GM12878 (cell line): ENCODE measurements around the gene CADPS. TPM values are rescaled to one million over a fixed set of nuclear protein-coding genes. Genes with fewer than 3 reads are reported as not detected.

Experiments used
- BHLHE40 ChIP-seq, 2 experiments: fragments of 450-650 bp in 1 of 2; IDR thresholded peaks; 2 replicates each; pipeline ENCODE4 v1.6.1; 2011 to 2017; ENCODE audit warnings: low read depth in 2 of 2, borderline replicate concordance in 1 of 2, improper control_type of control experiment in 1 of 2, low read length in 1 of 2, mild to moderate bottlenecking in 1 of 2
- CHD1 ChIP-seq: IDR thresholded peaks from 2 replicates; pipeline ENCODE4 v1.6.1; 2012; ENCODE audit warnings: low read depth, low read length, improper control_type of control experiment
- IRF3 ChIP-seq: fragments of 450-650 bp; IDR thresholded peaks from 2 replicates; pipeline ENCODE4 v1.6.1; 2014; ENCODE audit warnings: mild to moderate bottlenecking
- MYC ChIP-seq: IDR thresholded peaks from 2 replicates; pipeline ENCODE4 v1.6.1; 2011; ENCODE audit warnings: mild to moderate bottlenecking, low read length, moderate library complexity, inconsistent platforms; ENCODE audit not compliant: insufficient read depth, insufficient replicate concordance, insufficient read length, severe bottlenecking
- NR2F1 ChIP-seq: fragments of 450-650 bp; conservative IDR thresholded peaks from 2 replicates; pipeline ENCODE4 v1.6.1; 2017; ENCODE audit warnings: mild to moderate bottlenecking
- PRDM15 ChIP-seq: fragments of 450-650 bp; formaldehyde crosslinking; IDR thresholded peaks from 2 replicates; pipeline ENCODE4 v1.4.0; 2020; ENCODE audit warnings: mild to moderate bottlenecking, moderate library complexity
- RB1 ChIP-seq: fragments of 450-650 bp; formaldehyde crosslinking; IDR thresholded peaks from 2 replicates; pipeline ENCODE4 v1.6.1; 2017; ENCODE audit warnings: mild to moderate bottlenecking, borderline replicate concordance
- RELB ChIP-seq: fragments of 450-650 bp; IDR thresholded peaks from 2 replicates; pipeline ENCODE4 v1.6.1; 2017; ENCODE audit warnings: low read depth, mild to moderate bottlenecking, moderate library complexity
- SMC3 ChIP-seq: IDR thresholded peaks from 2 replicates; pipeline ENCODE4 v1.6.1; 2011; ENCODE audit warnings: low read length, improper control_type of control experiment, borderline replicate concordance
- YY1 ChIP-seq: IDR thresholded peaks from 2 replicates; pipeline ENCODE4 v1.6.1; 2011; ENCODE audit warnings: low read depth, mild to moderate bottlenecking, low read length
- ZNF217 ChIP-seq: fragments of 450-650 bp; IDR thresholded peaks from 2 replicates; pipeline ENCODE4 v1.6.1; 2017; ENCODE audit warnings: antibody characterized with exemption, mild to moderate bottlenecking
- ZNF384 ChIP-seq: IDR thresholded peaks from 2 replicates; pipeline ENCODE4 v1.6.1; 2012; ENCODE audit warnings: low read depth, mild to moderate bottlenecking, low read length, improper control_type of control experiment, borderline replicate concordance
- ZSCAN29 ChIP-seq: fragments of 450-650 bp; IDR thresholded peaks from 2 replicates; pipeline ENCODE4 v1.6.1; 2017; ENCODE audit warnings: mild to moderate bottlenecking, moderate library complexity
- polyA plus RNA-seq, 11 experiments: library from polyadenylated mRNA; depleted of rRNA in 4 of 11; unstranded in 6 of 11; stranded (reverse) in 5 of 11; fragments of >200 nt; fragmentation: Nextera tagmentation in 4 of 11; fragmentation: Illumina TruSeq in 1 of 11; extraction: Ambion mirVana in 4 of 11; extraction: Trizol in 1 of 11; gene quantifications; 1 replicate in 1 of 11; 2 replicates in 10 of 11; pipeline versions ENCODE4 v1.2.1 to v1.2.3, GENCODE V29; 2011 to 2016; ENCODE audit warnings: inconsistent platforms in 2 of 11, missing spikeins in 2 of 11, low read depth in 1 of 11
- total RNA-seq, 4 experiments: library from RNA; depleted of rRNA in 3 of 4; stranded (reverse); fragments of >200 nt in 3 of 4; fragmentation: Illumina TruSeq in 1 of 4; extraction: Trizol in 1 of 4; gene quantifications; 2 replicates each; pipeline versions ENCODE4 v1.2.1 to v1.2.3, GENCODE V29; 2013 to 2021

The CADPS gene
- total and polyA plus RNA-seq, 10 of the 15 experiments (the other 5 are each of a cell fraction or from before 2014, with no cell fraction given), result 0.20 TPM; not detected in 9

GRCh38 chr3:62830727-62831322, 44.4 kb downstream of the CADPS start (continued):
- TF ChIP-seq RELB (no peak), YY1 (no peak), ZNF384 (no peak), NR2F1 (no peak), CHD1 (no peak), ZNF217 (no peak), PRDM15 (CRISPR knock-in tag) (no peak), BHLHE40 (IDR thresholded peaks at IDR 0.05; ENCODE audit: borderline replicate concordance in 1 of 2, low read depth in 2 of 2, low read length in 1 of 2) (no peak), IRF3 (no peak), RB1 (no peak), ZSCAN29 (no peak), SMC3 (no peak), MYC (no peak)
- TF ChIP-seq, all 136 proteins: peak for 0
